GM10847 (cell line): ENCODE measurements around the gene POU2F1.

Source experiments
- POLR2A ChIP-seq: IDR thresholded peaks from 2 replicates; pipeline ENCODE4 v1.6.1; 2011; ENCODE audit not compliant: insufficient read length; ENCODE audit errors: extremely low read depth

POU2F1 gene

GRCh38 chr1:167441222-167441621 is 220.5 kb downstream of the POU2F1 start:
- no peak for TF ChIP-seq POLR2A

- TF ChIP-seq POLR2A, result no peak
Measured at GRCh38 chr1:167442142-167442848, 221.6 kb downstream of the POU2F1 start.

- TF ChIP-seq POLR2A, result no peak
Measured at GRCh38 chr1:167442854-167443565, 222.3 kb downstream of the POU2F1 start.

- TF ChIP-seq POLR2A, result no peak
Measured at GRCh38 chr1:167443757-167444156, 223.1 kb downstream of the POU2F1 start.

GRCh38 chr1:167446966-167447365 is 226.3 kb downstream of the POU2F1 start:
- TF ChIP-seq POLR2A, result no peak

GRCh38 chr1:167447521-167448136 is 226.9 kb downstream of the POU2F1 start:
- TF ChIP-seq POLR2A, result no peak

GRCh38 chr1:167450843-167451242 is 230.2 kb downstream of the POU2F1 start:
- TF ChIP-seq POLR2A, result no peak

GRCh38 chr1:167452483-167452882 is 231.8 kb downstream of the POU2F1 start:
- no peak for TF ChIP-seq POLR2A

- no peak for TF ChIP-seq POLR2A
Measured at GRCh38 chr1:167453123-167453522, 232.4 kb downstream of the POU2F1 start.

- no peak for TF ChIP-seq POLR2A
Measured at GRCh38 chr1:167454304-167454893, 233.7 kb downstream of the POU2F1 start.

- TF ChIP-seq POLR2A, result no peak
Measured at GRCh38 chr1:167454894-167455785, 234.5 kb downstream of the POU2F1 start.

- TF ChIP-seq POLR2A, result no peak
Measured at GRCh38 chr1:167455786-167456446, 235.2 kb downstream of the POU2F1 start.

- TF ChIP-seq POLR2A, result no peak
Measured at GRCh38 chr1:167456524-167456923, 235.8 kb downstream of the POU2F1 start.

GRCh38 chr1:167456926-167457325 is 236.2 kb downstream of the POU2F1 start:
- no peak for TF ChIP-seq POLR2A
